Endothelial cell of umbilical vein (primary cell): ENCODE results near the gene NUDT16L1. TPM values are rescaled to one million over a fixed set of nuclear protein-coding genes. Genes with fewer than 3 reads are reported as not detected.

Experiments
- BruUV-seq: library from RNA; stranded (reverse); fragments of 400-500 nt; replicated peaks from 2 replicates; lab custom pipeline; 2021; lab: Mats Ljungman, UMichigan
- CTCF ChIA-PET: fragments of 300-600, 350-600 bp; sonication (Branson Sonifier 250); formaldehyde crosslinking; loops from one replicate; lab custom pipeline; 2021; ENCODE audit warnings: antibody characterized with exemption, inconsistent platforms; lab: Charles Lee
- POLR2A ChIA-PET: fragments of 300-600, 350-600 bp; sonication (Branson Sonifier 250); formaldehyde crosslinking; loops from one replicate; lab custom pipeline; 2021; ENCODE audit warnings: antibody characterized with exemption, inconsistent platforms; lab: Charles Lee
- DNase-seq: peaks from one replicate; pipeline ENCODE4 v3.0.0-alpha.2; 2011; ENCODE audit warnings: low read depth, low spot score
- FAIRE-seq: peaks from 2 replicates; lab custom pipeline; 2011; peaks lifted over from hg19 to GRCh38; lab: Jason Lieb, UNC
- H2AFZ ChIP-seq: 2 replicates; pipeline ENCODE4 v1.6.0; 2012; ENCODE audit warnings: low read depth, low read length, control low read depth, inconsistent platforms
- H3K27ac ChIP-seq: 2 replicates; pipeline ENCODE4 v1.5.1; 2011; ENCODE audit warnings: low read depth, mild to moderate bottlenecking, control low read depth, low read length, moderate library complexity; ENCODE audit not compliant: insufficient read depth
- H3K27me3 ChIP-seq, 2 experiments: 2 replicates each; pipeline versions ENCODE4 v1.6.0 to v1.6.1; 2011; ENCODE audit warnings: low read length in 2 of 2, mixed read lengths in 1 of 2; ENCODE audit not compliant: control insufficient read depth in 2 of 2, insufficient read depth in 2 of 2
- H3K36me3 ChIP-seq, 2 experiments: 2 replicates in 1 of 2; 3 replicates in 1 of 2; pipeline ENCODE4 v1.5.1; 2011; ENCODE audit warnings: low read length in 2 of 2, mild to moderate bottlenecking in 1 of 2, moderate library complexity in 1 of 2; ENCODE audit not compliant: control insufficient read depth in 2 of 2, insufficient read depth in 2 of 2; ENCODE audit errors: extremely low read depth in 1 of 2
- H3K4me1 ChIP-seq: 3 replicates; pipeline ENCODE4 v1.5.1; 2011; ENCODE audit warnings: mild to moderate bottlenecking, low read length; ENCODE audit not compliant: control insufficient read depth, insufficient read depth; ENCODE audit errors: extremely low read depth
- H3K4me2 ChIP-seq: 2 replicates; pipeline ENCODE4 v1.6.1; 2011; ENCODE audit warnings: low read length, control low read depth, mixed read lengths; ENCODE audit not compliant: insufficient read depth
- H3K4me3 ChIP-seq, 3 experiments: fragments of 200-600 bp in 1 of 3; sonication (generic), shearing (Covaris generic) in 1 of 3; replicated peaks in 1 of 3; 2 replicates each; pipeline ENCODE4 v1.5.1; 2011 to 2016; ENCODE audit warnings: control low read depth in 3 of 3, low read length in 3 of 3, mild to moderate bottlenecking in 2 of 3, inconsistent platforms in 1 of 3, low read depth in 1 of 3, moderate library complexity in 1 of 3; ENCODE audit not compliant: insufficient read depth in 1 of 3
- H3K79me2 ChIP-seq: 2 replicates; pipeline ENCODE4 v1.6.0; 2012; ENCODE audit warnings: low read length, inconsistent platforms; ENCODE audit not compliant: control insufficient read depth, insufficient read depth
- H3K9ac ChIP-seq: replicated peaks from 2 replicates; pipeline ENCODE3; 2011; ENCODE audit warnings: low read length, control low read depth; ENCODE audit not compliant: insufficient read depth; ENCODE audit errors: extremely low read depth
- H3K9me1 ChIP-seq: replicated peaks from 3 replicates; pipeline ENCODE4 v1.6.0; 2011; ENCODE audit warnings: mild to moderate bottlenecking, low read length; ENCODE audit not compliant: control insufficient read depth, insufficient read depth; ENCODE audit errors: extremely low read depth
- H3K9me3 ChIP-seq: replicated peaks from 2 replicates; pipeline ENCODE4 v1.5.1; 2012; ENCODE audit warnings: low read length, inconsistent platforms; ENCODE audit not compliant: control insufficient read depth, insufficient read depth
- H4K20me1 ChIP-seq: replicated peaks from 2 replicates; pipeline ENCODE3; 2011; ENCODE audit warnings: mild to moderate bottlenecking, low read length; ENCODE audit not compliant: control insufficient read depth, insufficient read depth; ENCODE audit errors: extremely low read depth
- CTCF ChIP-seq, 2 donors: IDR thresholded peaks; 1 replicate in 1 of 2; 2 replicates in 1 of 2; pipeline ENCODE4 v1.5.1; 2011; ENCODE audit warnings: low read length in 2 of 2, mild to moderate bottlenecking in 2 of 2, moderate library complexity in 2 of 2, control low read depth in 1 of 2, inconsistent platforms in 1 of 2, low read depth in 1 of 2; ENCODE audit not compliant: insufficient read depth in 1 of 2; ENCODE audit errors: extremely low read depth in 1 of 2
- EZH2 ChIP-seq: IDR thresholded peaks from 2 replicates; pipeline ENCODE4 v1.6.1; 2012; ENCODE audit warnings: borderline replicate concordance, low read depth, mild to moderate bottlenecking, moderate library complexity, low read length, inconsistent platforms; ENCODE audit not compliant: severe bottlenecking
- FOS ChIP-seq: IDR thresholded peaks from 2 replicates; pipeline ENCODE4 v1.6.1; 2011; ENCODE audit warnings: mild to moderate bottlenecking, low read length, moderate library complexity, borderline replicate concordance; ENCODE audit not compliant: insufficient read depth
- GATA2 ChIP-seq: IDR thresholded peaks from 2 replicates; pipeline ENCODE4 v1.7.0; 2011; ENCODE audit warnings: low read depth, mild to moderate bottlenecking, moderate library complexity, mixed read lengths, low read length; ENCODE audit not compliant: insufficient read length, insufficient read depth
- JUN ChIP-seq: IDR thresholded peaks from 2 replicates; pipeline ENCODE4 v1.6.1; 2011; ENCODE audit warnings: borderline replicate concordance, low read depth; ENCODE audit not compliant: insufficient read length, insufficient read depth
- MAX ChIP-seq: IDR thresholded peaks from 2 replicates; pipeline ENCODE4 v1.6.1; 2011; ENCODE audit not compliant: insufficient read depth, insufficient read length
- MYC ChIP-seq: IDR thresholded peaks from one replicate; pipeline ENCODE4 v1.6.1; 2011; ENCODE audit warnings: mild to moderate bottlenecking, low read depth, low read length
- POLR2A ChIP-seq: IDR thresholded peaks from 2 replicates; pipeline ENCODE4 v1.6.1; 2012; ENCODE audit warnings: low read depth, mild to moderate bottlenecking, control low read depth, low read length
- POLR2AphosphoS5 ChIP-seq: IDR thresholded peaks from 2 replicates; pipeline ENCODE4 v1.6.1; 2012; ENCODE audit warnings: low read depth, mild to moderate bottlenecking, control low read depth, low read length, moderate library complexity; ENCODE audit not compliant: insufficient read depth
- dilution Hi-C: fragments of 300-500 bp; cut with MboI; formaldehyde crosslinking; loops from one replicate; pipeline ENCODE4 v1.15.0; 2019; ENCODE audit warnings: low sequenced_read_pairs; ENCODE audit not compliant: extremely low pct_ligation_motif_present
- intact Hi-C: fragments of 100-400 bp; cut with micrococcal nuclease; formaldehyde crosslinking; loops from one replicate; pipeline ENCODE4 v1.10.0; 2022
- polyA plus RNA-seq, 4 experiments: library from polyadenylated mRNA; depleted of rRNA in 3 of 4; stranded (reverse) in 3 of 4; unstranded in 1 of 4; fragments of >200 nt; gene quantifications; 2 replicates each; pipeline versions ENCODE4 v1.2.1 to v1.2.3, GENCODE V29; 2011 to 2012; ENCODE audit warnings: missing spikeins in 1 of 4
- total RNA-seq: library from RNA; stranded (reverse); gene quantifications from 2 replicates; pipeline ENCODE4 v1.2.3, GENCODE V29; 2021

NUDT16L1 gene
- total and polyA plus RNA-seq, 2 donors (not counting 3 experiments of a cell fraction or from before 2014, with no cell fraction given) = 24.7 to 53.1 TPM

GRCh38 chr16:4679156-4679849 lies 14.1 kb upstream of the NUDT16L1 start:
- H3K27me3 ChIP-seq = no peaks in the 10 kb centered on the region
- no peak overlapping the region for H3K27ac ChIP-seq
- no peak overlapping the region for H3K4me2 ChIP-seq
- H3K9me1 ChIP-seq = no peaks in the 10 kb centered on the region
- ChIA-PET POLR2A (no interaction called here), CTCF (no interaction called here)
- dilution Hi-C loops = no loop called here
- intact Hi-C loops = no loop called here
- peaks cover 0 to 27% of the 10 kb centered on the region in 2 experiments for H3K36me3 ChIP-seq
- no peak overlapping the region for H3K9ac ChIP-seq
- no peaks in the 10 kb centered on the region for H4K20me1 ChIP-seq
- no peaks in the 10 kb centered on the region for H3K9me3 ChIP-seq
- FAIRE-seq (no peak), DNase-seq (no peak)
- no peak overlapping the region for H2AFZ ChIP-seq
- no peaks in the 10 kb centered on the region for H3K4me1 ChIP-seq
- TF ChIP-seq POLR2AphosphoS5 (no peak), GATA2 (no peak), FOS (no peak), POLR2A (no peak), EZH2 (no peak), JUN (no peak), MAX (no peak), CTCF (IDR thresholded peaks at IDR 0.05; ENCODE audit: extremely low read depth in 1 of 2, insufficient read depth in 1 of 2, low read depth in 1 of 2, low read length in 2 of 2) (no peak), MYC (no peak)
- H3K79me2 ChIP-seq = no peaks in the 10 kb centered on the region
- no peak overlapping the region for H3K4me3 ChIP-seq
- no TSS peak for BruUV-seq
